Endodermal cell (in vitro differentiated cells): ENCODE data around the gene GNAI3. TPM values are rescaled to one million over a fixed set of nuclear protein-coding genes. Genes with fewer than 3 reads are reported as not detected.

Experiments
- DNase-seq: peaks from one replicate; pipeline ENCODE4 v3.0.0-alpha.2; 2017
- H3K27ac ChIP-seq: 2 replicates; pipeline ENCODE4 v1.5.1; 2013; ENCODE audit warnings: mild to moderate bottlenecking, low read depth, low read length, moderate library complexity
- H3K27me3 ChIP-seq: 2 replicates; pipeline ENCODE4 v1.6.1; 2013; ENCODE audit warnings: mild to moderate bottlenecking, low read length, moderate library complexity; ENCODE audit not compliant: insufficient read depth, control insufficient read depth, poor library complexity, severe bottlenecking
- H3K36me3 ChIP-seq: 2 replicates; pipeline ENCODE4 v1.7.0; 2013; ENCODE audit warnings: mild to moderate bottlenecking, low read length, moderate library complexity; ENCODE audit not compliant: control insufficient read depth, insufficient read depth
- H3K4me1 ChIP-seq: one replicate; pipeline ENCODE4 v1.7.0; 2013; ENCODE audit warnings: low read length; ENCODE audit not compliant: control insufficient read depth, insufficient read depth
- H3K4me3 ChIP-seq: 2 replicates; pipeline ENCODE4 v1.5.1; 2013; ENCODE audit warnings: mild to moderate bottlenecking, low read length, moderate library complexity
- H3K9ac ChIP-seq: 2 replicates; pipeline ENCODE4 v1.6.1; 2013; ENCODE audit warnings: mild to moderate bottlenecking, low read length, moderate library complexity; ENCODE audit not compliant: poor library complexity, severe bottlenecking; ENCODE audit errors: extremely low read depth
- H3K9me3 ChIP-seq: 2 replicates; pipeline ENCODE4 v1.6.1; 2013; ENCODE audit warnings: mild to moderate bottlenecking, low read length, moderate library complexity; ENCODE audit not compliant: control insufficient read depth
- H3K27ac Mint-ChIP-seq: 2 replicates; pipeline ENCODE4 v1.8.0; 2020; ENCODE audit warnings: mixed read lengths
- H3K27me3 Mint-ChIP-seq: 2 replicates; pipeline ENCODE4 v1.8.0; 2021; ENCODE audit warnings: mild to moderate bottlenecking, mixed read lengths; ENCODE audit not compliant: insufficient read depth
- H3K36me3 Mint-ChIP-seq: 2 replicates; pipeline ENCODE4 v1.8.0; 2020; ENCODE audit warnings: low read depth, mixed read lengths
- H3K4me1 Mint-ChIP-seq: 2 replicates; pipeline ENCODE4 v1.8.0; 2020; ENCODE audit warnings: mixed read lengths
- H3K4me3 Mint-ChIP-seq: 2 replicates; pipeline ENCODE4 v1.8.0; 2020; ENCODE audit warnings: mild to moderate bottlenecking, moderate library complexity, mixed read lengths
- H3K9me3 Mint-ChIP-seq: 2 replicates; pipeline ENCODE4 v1.8.0; 2020; ENCODE audit warnings: mild to moderate bottlenecking, mixed read lengths
- CTCF ChIP-seq: fragments of 200-600 bp; sonication (generic); conservative IDR thresholded peaks from 2 replicates; pipeline ENCODE4 v1.5.0; 2021; ENCODE audit warnings: antibody characterized with exemption, mild to moderate bottlenecking
- WGBS, 2 experiments: methylation state at CpG; one replicate each; pipeline versions ENCODE4 v1.1.5 to v1.1.7; 2013; ENCODE audit warnings: missing lambda C conversion rate in 2 of 2, mixed read lengths in 1 of 2; ENCODE audit not compliant: insufficient coverage in 1 of 2, insufficient read length in 1 of 2; 5-methylcytosine and 5-hydroxymethylcytosine counted together
- total RNA-seq, 2 donors: library from RNA; stranded (reverse); fragmentation: NEBNext Ultra II Directional in 1 of 2; extraction: Animal tissue kit (Norgen Biotek cat#: 25700) in 1 of 2; gene quantifications; 2 replicates in 1 of 2; 3 replicates in 1 of 2; pipeline ENCODE4 v1.2.1, GENCODE V29; 2021

GNAI3 gene
- total RNA-seq, 2 donors from 2014 or later = 10.1 to 10.9 TPM

GRCh38 chr1:109622895-109623294 is 74.5 kb downstream of the GNAI3 start:
- TF ChIP-seq CTCF = no peak
- Mint-ChIP-seq H3K27ac (no peak overlapping the region), H3K4me3 (no peak overlapping the region)

GRCh38 chr1:109623601-109624161 is 75.3 kb downstream of the GNAI3 start:
- WGBS, 2 experiments = 78 to 90% methylated on average over 6 to 11 of the region's 11 CpGs
- no peak overlapping the region for H3K9ac ChIP-seq

More at GRCh38 chr1:109622895-109623294, 74.5 kb downstream of the GNAI3 start:
- Histone ChIP-seq H3K9me3 (no peaks in the 10 kb centered on the region), H3K9ac (no peak overlapping the region), H3K4me3 (no peak overlapping the region), H3K27ac (no peak overlapping the region), H3K36me3 (peaks cover 1% of the 10 kb centered on the region), H3K27me3 (no peaks in the 10 kb centered on the region), H3K4me1 (peaks cover 7% of the 10 kb centered on the region)
- 92 to 95% methylated on average over 2 to 3 of the region's 3 CpGs for WGBS, 2 experiments
- peak; percentile 42 for DNase-seq
- Mint-ChIP-seq H3K4me1 (peaks cover 18% of the 10 kb centered on the region), H3K9me3 (no peaks in the 10 kb centered on the region), H3K36me3 (peaks cover 13% of the 10 kb centered on the region), H3K27me3 (no peaks in the 10 kb centered on the region)

GRCh38 chr1:109624201-109625010 is 76.0 kb downstream of the GNAI3 start:
- peak overlapping the region; percentile 29 for H3K27ac ChIP-seq

More at GRCh38 chr1:109623601-109624161, 75.3 kb downstream of the GNAI3 start:
- no peak for TF ChIP-seq CTCF
- no peaks in the 10 kb centered on the region for H3K9me3 ChIP-seq
- H3K4me3 ChIP-seq = no peak overlapping the region
- no peak overlapping the region for H3K27ac ChIP-seq
- peak; percentile 40 for DNase-seq
- peaks cover 18% of the 10 kb centered on the region for H3K36me3 Mint-ChIP-seq
- no peaks in the 10 kb centered on the region for H3K27me3 ChIP-seq
- H3K4me3 Mint-ChIP-seq = no peak overlapping the region
- H3K4me1 ChIP-seq = peaks cover 7% of the 10 kb centered on the region
- no peaks in the 10 kb centered on the region for H3K9me3 Mint-ChIP-seq
- H3K36me3 ChIP-seq = peaks cover 5% of the 10 kb centered on the region
- no peak overlapping the region for H3K27ac Mint-ChIP-seq
- H3K27me3 Mint-ChIP-seq = no peaks in the 10 kb centered on the region
- peaks cover 15% of the 10 kb centered on the region for H3K4me1 Mint-ChIP-seq

More at GRCh38 chr1:109624201-109625010, 76.0 kb downstream of the GNAI3 start:
- no peak for TF ChIP-seq CTCF
- Histone ChIP-seq H3K4me3 (no peak overlapping the region), H3K27me3 (no peaks in the 10 kb centered on the region), H3K4me1 (peaks cover 7% of the 10 kb centered on the region), H3K9me3 (no peaks in the 10 kb centered on the region), H3K36me3 (peaks cover 11% of the 10 kb centered on the region), H3K9ac (no peak overlapping the region)
- DNase-seq = peak; percentile 48
- WGBS, 2 experiments = 91 to 95% methylated on average over 9 to 17 of the region's 17 CpGs
- Mint-ChIP-seq H3K4me1 (peaks cover 8% of the 10 kb centered on the region), H3K4me3 (no peak overlapping the region), H3K36me3 (peaks cover 24% of the 10 kb centered on the region), H3K27me3 (no peaks in the 10 kb centered on the region), H3K27ac (no peak overlapping the region), H3K9me3 (no peaks in the 10 kb centered on the region)
